ENCODE measurements around the gene SUFU. TPM values are rescaled to one million over a fixed set of nuclear protein-coding genes. Genes with fewer than 3 reads are reported as not detected.
A peak's percentile ranks its signal among the peaks of the same experiment; 100 is the strongest.

The SUFU gene
- total RNA-seq, 2 experiments from 2014 or later: 8.5 to 8.8 TPM

DNA sequence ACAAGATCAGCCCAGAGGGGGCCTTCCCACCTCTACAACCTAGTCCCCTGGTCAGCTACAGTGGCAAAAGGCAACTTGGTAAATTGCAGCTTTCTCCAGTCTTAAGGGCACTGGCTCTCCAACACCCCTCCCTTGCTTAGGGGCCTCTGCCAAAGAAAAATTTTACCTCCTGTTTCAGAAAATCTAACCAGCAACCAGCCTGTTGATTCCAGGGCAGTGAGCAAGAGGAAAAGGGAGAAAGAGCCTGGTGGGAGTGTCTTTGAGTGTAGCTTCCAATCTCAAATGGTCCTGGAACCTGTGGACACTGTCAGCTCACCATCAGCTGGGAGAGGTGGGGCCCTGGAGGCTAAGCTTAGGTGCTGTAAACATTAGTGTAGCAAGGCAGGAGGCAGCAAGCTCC, 24.1 kb upstream of the SUFU start:
- Mint-ChIP-seq H3K4me1 (ENCODE audit: low read depth) (peaks cover 17% of the 10 kb centered on the region), H3K27ac (peak overlapping the region; percentile 88), H3K4me3 (no peak overlapping the region), H3K36me3 (ENCODE audit: low read depth) (peaks cover 18% of the 10 kb centered on the region), H3K9me3 (no peaks in the 10 kb centered on the region), H3K27me3 (no peaks in the 10 kb centered on the region)
- TF ChIP-seq CTCF (IDR thresholded peaks at IDR 0.05): no peak
- DNase-seq: no peak
- ChIA-PET CTCF (interaction anchor here (0.6 to 3.7 kb wide), 27 partner anchors 11 to 320 kb away, joined by 3 to 40 read pairs (median 5); partner anchors contain the start of genes ACTR1A, C10orf95, CUEDC2 and ELOVL3), POLR2A (interaction anchor here (0.6 to 2.6 kb wide), 7 partner anchors 17 to 89 kb away, joined by 3 to 14 read pairs (median 4); partner anchors contain the start of genes FBXL15 and NFKB2)
- no peak for ATAC-seq
- intact Hi-C loops (cut with micrococcal nuclease): loop anchor here (2.0 to 10.0 kb wide), 2 partner anchors 85 to 245 kb away; partner anchors contain the start of gene NFKB2

DNA sequence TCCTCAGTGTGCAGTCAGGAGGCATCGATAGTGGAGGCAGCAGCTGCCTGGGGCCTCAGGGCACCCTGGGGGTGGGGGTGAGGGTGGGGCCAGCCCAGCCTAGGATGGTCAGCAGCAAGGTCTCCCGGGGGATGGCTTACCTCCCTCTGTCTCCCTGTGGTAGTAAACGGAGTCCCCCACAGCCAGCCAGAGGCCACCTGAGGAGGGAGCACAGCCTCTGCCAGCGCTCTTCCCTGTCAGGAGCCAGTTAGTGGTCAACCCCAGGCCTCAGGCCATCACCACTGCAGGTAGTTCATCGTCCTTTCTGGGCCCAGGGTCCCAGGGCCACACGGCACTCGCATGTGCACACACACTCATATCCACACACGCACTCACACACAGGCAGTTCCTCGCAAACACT, 23.4 kb upstream of the SUFU start:
- no peak for ATAC-seq
- ChIA-PET POLR2A (interaction anchor here (0.5 to 1.3 kb wide), 4 partner anchors 19 to 258 kb away, joined by 3 to 4 read pairs (median 3); partner anchors contain the start of gene FBXL15), CTCF (interaction anchor here (1.0 to 3.7 kb wide), 11 partner anchors 23 to 250 kb away, joined by 3 to 32 read pairs (median 10); partner anchors contain the start of genes ACTR1A, C10orf95 and SUFU)
- Mint-ChIP-seq H3K9me3 (no peaks in the 10 kb centered on the region), H3K27me3 (no peaks in the 10 kb centered on the region), H3K27ac (peak overlapping the region; percentile 42), H3K4me1 (ENCODE audit: low read depth) (peaks cover 14% of the 10 kb centered on the region), H3K36me3 (ENCODE audit: low read depth) (peaks cover 20% of the 10 kb centered on the region), H3K4me3 (no peak overlapping the region)
- DNase-seq: no peak
- intact Hi-C loops (cut with micrococcal nuclease): no loop called here
- no peak for TF ChIP-seq CTCF (IDR thresholded peaks at IDR 0.05)

GRCh38 chr10:102484021-102484420, 19.8 kb upstream of the SUFU start:
- peaks cover 24% of the 10 kb centered on the region for H3K36me3 Mint-ChIP-seq (ENCODE audit: low read depth)
- POLR2A ChIA-PET: no interaction called here
- ATAC-seq (no peak), DNase-seq (no peak)
- CTCF ChIA-PET: interaction anchor here (0.7 to 2.0 kb wide), 3 partner anchors 22 to 132 kb away, joined by 3 to 7 read pairs (median 3); no protein-coding TSS in a partner anchor
- H3K9me3 Mint-ChIP-seq: no peaks in the 10 kb centered on the region
- H3K27ac Mint-ChIP-seq: no peak overlapping the region
- no peaks in the 10 kb centered on the region for H3K27me3 Mint-ChIP-seq
- no peak overlapping the region for H3K4me3 Mint-ChIP-seq
- intact Hi-C loops (cut with micrococcal nuclease): no loop called here
- peaks cover 3% of the 10 kb centered on the region for H3K4me1 Mint-ChIP-seq (ENCODE audit: low read depth)
- no peak for TF ChIP-seq CTCF (IDR thresholded peaks at IDR 0.05)

GRCh38 chr10:102485093-102485784, 18.5 kb upstream of the SUFU start:
- H3K9me3 Mint-ChIP-seq: no peaks in the 10 kb centered on the region
- no peak overlapping the region for H3K4me3 Mint-ChIP-seq
- ATAC-seq: no peak
- H3K36me3 Mint-ChIP-seq (ENCODE audit: low read depth): peaks cover 21% of the 10 kb centered on the region
- H3K4me1 Mint-ChIP-seq (ENCODE audit: low read depth): no peaks in the 10 kb centered on the region
- DNase-seq: no peak
- POLR2A ChIA-PET: interaction anchor here (1.0 kb wide), 1 partner anchor 80 kb away, joined by 4 read pairs; no protein-coding TSS in a partner anchor
- no peak for TF ChIP-seq CTCF (IDR thresholded peaks at IDR 0.05)
- H3K27me3 Mint-ChIP-seq: no peaks in the 10 kb centered on the region
- H3K27ac Mint-ChIP-seq: no peak overlapping the region
- CTCF ChIA-PET: interaction anchor here (1.1 to 1.3 kb wide), 2 partner anchors 63 to 75 kb away, joined by 3 read pairs; no protein-coding TSS in a partner anchor
- intact Hi-C loops (cut with micrococcal nuclease): no loop called here

GRCh38 chr10:102491136-102491535, 12.6 kb upstream of the SUFU start:
- Mint-ChIP-seq H3K27me3 (no peaks in the 10 kb centered on the region), H3K4me3 (no peak overlapping the region), H3K27ac (no peak overlapping the region), H3K36me3 (ENCODE audit: low read depth) (peaks cover 7% of the 10 kb centered on the region), H3K9me3 (no peaks in the 10 kb centered on the region), H3K4me1 (ENCODE audit: low read depth) (peaks cover 11% of the 10 kb centered on the region)
- ChIA-PET POLR2A (interaction anchor here (1.5 kb wide), 1 partner anchor 9 kb away, joined by 3 read pairs; no protein-coding TSS in a partner anchor), CTCF (interaction anchor here (0.6 to 1.5 kb wide), 3 partner anchors 12 to 97 kb away, joined by 3 read pairs; no protein-coding TSS in a partner anchor)
- ATAC-seq (no peak), DNase-seq (no peak)
- intact Hi-C loops (cut with micrococcal nuclease): no loop called here
- TF ChIP-seq CTCF (IDR thresholded peaks at IDR 0.05): no peak

Measured in activated CD8-positive, alpha-beta T cell treated with anti-CD3 and anti-CD28 coated beads for 36 hours (primary cell).